ENCODE measurements around the gene SELENOO. TPM values are rescaled to one million over a fixed set of nuclear protein-coding genes. Genes with fewer than 3 reads are reported as not detected.

Gene SELENOO
- total RNA-seq, 1 donor from 2014 or later: 28.3 TPM

GRCh38 chr22:50183141-50183971 is 17.5 kb upstream of the SELENOO start:
- DNase-seq (ENCODE audit: low spot score in 2 of 2, unreplicated experiment in 2 of 2): no peak
- Mint-ChIP-seq H3K27ac (peak overlapping the region; percentile 59), H3K27me3 (ENCODE audit: low read depth) (no peaks in the 10 kb centered on the region), H3K4me3 (no peak overlapping the region), H3K9me3 (no peaks in the 10 kb centered on the region), H3K36me3 (no peaks in the 10 kb centered on the region), H3K4me1 (peaks cover 11% of the 10 kb centered on the region)
- no peak for TF ChIP-seq CTCF (IDR thresholded peaks at IDR 0.05; ENCODE audit: unreplicated experiment)

- Mint-ChIP-seq H3K9me3 (no peaks in the 10 kb centered on the region), H3K27me3 (ENCODE audit: low read depth) (no peaks in the 10 kb centered on the region), H3K4me3 (peak overlapping the region; percentile 59), H3K36me3 (no peaks in the 10 kb centered on the region), H3K27ac (peak overlapping the region; percentile 59), H3K4me1 (peaks cover 12% of the 10 kb centered on the region)
- DNase-seq (ENCODE audit: low spot score in 2 of 2, unreplicated experiment in 2 of 2): no peak
- no peak for TF ChIP-seq CTCF (IDR thresholded peaks at IDR 0.05; ENCODE audit: unreplicated experiment)
Observed at GRCh38 chr22:50184004-50184901, 16.6 kb upstream of the SELENOO start.

GRCh38 chr22:50184902-50185374 is 15.9 kb upstream of the SELENOO start:
- Mint-ChIP-seq H3K27me3 (ENCODE audit: low read depth) (no peaks in the 10 kb centered on the region), H3K4me1 (peaks cover 19% of the 10 kb centered on the region), H3K9me3 (no peaks in the 10 kb centered on the region), H3K4me3 (no peak overlapping the region), H3K27ac (no peak overlapping the region), H3K36me3 (no peaks in the 10 kb centered on the region)
- no peak for TF ChIP-seq CTCF (IDR thresholded peaks at IDR 0.05; ENCODE audit: unreplicated experiment)
- DNase-seq (ENCODE audit: low spot score in 2 of 2, unreplicated experiment in 2 of 2): no peak

- DNase-seq (ENCODE audit: low spot score in 2 of 2, unreplicated experiment in 2 of 2): peak; percentile 87 to 89
- peak within 1 kb of the TSS; percentile 94 for H3K4me3 Mint-ChIP-seq
- no peak for TF ChIP-seq CTCF (IDR thresholded peaks at IDR 0.05; ENCODE audit: unreplicated experiment)
- no peaks in the 10 kb centered on the region for H3K36me3 Mint-ChIP-seq
- no peaks in the 10 kb centered on the region for H3K9me3 Mint-ChIP-seq
- H3K27me3 Mint-ChIP-seq (ENCODE audit: low read depth): no peaks in the 10 kb centered on the region
- H3K27ac Mint-ChIP-seq: peak within 1 kb of the TSS; percentile 96
- peaks cover 21% of the 10 kb centered on the region for H3K4me1 Mint-ChIP-seq
Observed at GRCh38 chr22:50185375-50186087, 15.3 kb upstream of the SELENOO start, which contains the start of gene TRABD. Gene TRABD, plus strand, starts transcription at chr22:50185913. Its CDS starts 7,148 bp downstream, at chr22:50193061.

GRCh38 chr22:50186181-50186714 is 14.6 kb upstream of the SELENOO start:
- H3K9me3 Mint-ChIP-seq: no peaks in the 10 kb centered on the region
- peak overlapping the region; percentile 94 for H3K4me3 Mint-ChIP-seq
- TF ChIP-seq CTCF (IDR thresholded peaks at IDR 0.05; ENCODE audit: unreplicated experiment): no peak
- peak overlapping the region; percentile 96 for H3K27ac Mint-ChIP-seq
- H3K36me3 Mint-ChIP-seq: no peaks in the 10 kb centered on the region
- H3K27me3 Mint-ChIP-seq (ENCODE audit: low read depth): no peaks in the 10 kb centered on the region
- no peak for DNase-seq (ENCODE audit: low spot score in 2 of 2, unreplicated experiment in 2 of 2)
- H3K4me1 Mint-ChIP-seq: peaks cover 28% of the 10 kb centered on the region

All from mesothelial cell of epicardium (in vitro differentiated cells).